A549 treated with AZD9567 at 1 μM for 4 hours (cell line): Measurements from ENCODE around the gene CEP76. TPM values are rescaled to one million over a fixed set of nuclear protein-coding genes. Genes with fewer than 3 reads are reported as not detected.

Experiments
- total RNA-seq: library from RNA; stranded (reverse); fragments of 200-300 nt; extraction: Qiagen RNA extraction; gene quantifications from 5 replicates; pipeline ENCODE4 v1.2.3, GENCODE V29; 2022; ENCODE audit not compliant: insufficient read depth

Gene CEP76
- total RNA-seq, result 6.4 to 10.0 TPM (median 6.5 TPM) in 5 replicates

GRCh38 chr18:12702221-12703095 lies at the start of gene CEP76, which contains the start of gene PSMG2:
CEP76 (minus strand) TSS chr18:12702723; CDS start chr18:12702548, 175 bp downstream.
PSMG2 (plus strand) TSS chr18:12703042; CDS start chr18:12703108, 66 bp downstream.

GRCh38 chr18:12657684-12658425 lies 44.7 kb downstream of the CEP76 start, which contains the start of gene SPIRE1:
SPIRE1 (minus strand) TSS chr18:12658107; CDS start chr18:12657866, 241 bp downstream.

Other genes starting within 250 kb of the CEP76 start
- gene SPIRE1, start 44.6 kb downstream of the CEP76 start, total RNA-seq, result 13.0 to 16.9 TPM (median 15.8 TPM) in 5 replicates
- gene PSMG2, start 319 bp upstream of the CEP76 start, total RNA-seq, result 59.0 to 74.4 TPM (median 67.9 TPM) in 5 replicates
- 20.5 to 24.1 TPM (median 21.4 TPM) in 5 replicates for gene PTPN2, start 181.5 kb upstream of the CEP76 start, total RNA-seq
- 26.6 to 29.8 TPM (median 28.1 TPM) in 5 replicates for gene SEH1L, start 245.3 kb upstream of the CEP76 start, total RNA-seq